KBM-7 (cell line): ENCODE results near the gene PHGDH.
A peak's percentile ranks its signal among the peaks of the same experiment; 100 is the strongest.

Source experiments
- DNase-seq: peaks from one replicate; pipeline ENCODE4 v3.0.0-alpha.2; 2015
- in situ Hi-C: fragments of 300-500 bp; cut with MboI; formaldehyde crosslinking; loops from 2 replicates; pipeline ENCODE4 v1.14.3; 2020; ENCODE audit warnings: low sequenced_read_pairs, low pct_unique_long_range_greater_than_20kb, mixed read lengths

PHGDH gene

DNA sequence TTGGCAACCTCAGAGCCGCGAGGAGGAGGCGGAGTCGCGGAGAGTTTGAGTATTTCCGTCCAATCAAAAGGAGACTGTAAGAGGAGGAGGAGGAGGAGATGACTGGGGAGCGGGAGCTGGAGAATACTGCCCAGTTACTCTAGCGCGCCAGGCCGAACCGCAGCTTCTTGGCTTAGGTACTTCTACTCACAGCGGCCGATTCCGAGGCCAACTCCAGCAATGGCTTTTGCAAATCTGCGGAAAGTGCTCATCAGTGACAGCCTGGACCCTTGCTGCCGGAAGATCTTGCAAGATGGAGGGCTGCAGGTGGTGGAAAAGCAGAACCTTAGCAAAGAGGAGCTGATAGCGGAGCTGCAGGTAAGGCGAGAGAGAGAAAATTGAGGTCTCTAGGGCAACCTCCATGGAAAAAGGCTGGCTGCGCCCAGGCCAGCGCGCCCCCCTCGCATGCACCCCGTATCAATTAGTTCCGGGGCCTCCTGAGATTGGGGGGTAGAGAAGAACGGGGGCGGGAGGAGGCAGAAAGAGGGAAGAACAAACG, at the start of gene PHGDH:
TSS of gene PHGDH (plus strand) at position 131 of the 538 bp plus-strand sequence. CDS start at position 220, 89 bp downstream.
- in situ Hi-C loops = no loop called here
- DNase-seq = peak; percentile 92

DNA sequence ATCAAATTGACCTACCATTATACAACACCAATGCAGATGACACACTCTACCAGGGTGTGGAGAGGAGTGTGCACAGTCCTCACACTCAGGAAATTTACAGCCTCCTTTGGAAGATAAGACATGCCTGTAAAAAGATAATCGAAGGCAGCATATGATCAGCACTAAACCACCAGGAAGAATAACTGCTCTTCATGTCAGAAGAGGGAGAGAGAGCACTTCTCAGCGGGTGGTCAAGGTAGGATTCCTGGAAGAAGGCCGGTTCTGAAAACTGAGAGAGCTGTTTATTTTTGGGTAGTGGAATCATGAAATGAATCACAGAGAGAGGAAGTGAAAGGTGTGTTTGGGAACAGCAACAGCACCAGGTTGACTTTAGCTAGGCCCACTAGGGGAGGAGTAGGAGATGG, 49.7 kb upstream of the PHGDH start:
- DNase-seq = no peak
- in situ Hi-C loops = no loop called here

DNA sequence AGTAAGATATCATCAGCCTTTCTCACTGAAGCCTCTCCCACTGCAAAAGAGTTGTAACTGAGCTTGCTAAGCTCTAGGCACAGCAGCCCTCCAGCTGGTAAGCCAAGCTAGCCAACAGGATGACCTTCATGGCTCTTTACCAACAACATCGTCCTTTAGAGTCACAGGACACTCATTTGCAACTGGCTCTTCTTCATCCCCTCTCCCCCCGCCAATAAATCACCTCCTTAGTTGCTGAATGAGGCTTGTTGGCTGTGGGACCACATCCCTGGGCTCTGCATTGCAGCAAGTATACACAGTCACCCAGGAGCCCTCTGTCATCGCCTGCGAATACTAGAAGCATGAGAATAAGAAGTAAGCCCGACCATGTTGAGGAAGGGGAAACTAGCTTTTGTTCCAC, 47.7 kb upstream of the PHGDH start:
- DNase-seq = no peak
- in situ Hi-C loops = no loop called here

DNA sequence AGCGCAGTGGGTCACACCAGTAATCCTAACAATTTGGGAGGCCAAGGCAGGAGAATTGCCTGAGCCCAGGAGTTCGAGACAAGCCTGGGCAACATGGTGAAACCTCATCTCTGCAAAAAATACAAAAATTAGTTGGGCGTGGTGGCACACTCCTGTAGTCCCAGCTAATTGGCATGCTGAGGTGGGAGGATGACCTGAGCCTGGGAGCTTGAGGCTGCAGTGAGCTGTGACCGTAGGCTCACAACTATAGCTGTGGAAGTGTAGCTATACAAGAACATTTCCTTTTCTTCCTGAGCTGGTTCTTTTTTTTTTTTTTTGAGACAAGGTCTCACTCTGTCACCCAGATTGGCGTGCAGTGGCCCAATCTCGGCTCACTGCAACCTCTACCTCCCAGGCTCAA, 44.6 kb upstream of the PHGDH start:
- in situ Hi-C loops = no loop called here
- DNase-seq = no peak

DNA sequence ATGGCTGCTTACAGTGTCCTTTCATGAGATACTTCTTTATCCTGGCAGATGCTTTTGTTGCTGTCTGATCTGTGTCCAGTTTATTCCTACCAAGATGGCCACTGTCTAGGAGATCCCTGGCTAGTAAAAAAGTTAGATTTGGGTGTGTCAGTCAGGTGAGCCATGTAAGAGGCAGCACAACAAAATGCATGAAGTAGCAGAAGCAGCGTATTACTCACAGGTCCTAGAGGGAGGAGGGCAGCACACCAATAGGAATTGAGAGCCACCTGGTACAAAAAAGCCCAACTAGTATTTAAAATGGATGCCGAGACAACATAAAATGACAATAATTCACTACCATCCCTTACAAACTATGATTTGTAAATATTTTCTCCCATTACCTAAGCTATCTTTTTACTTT, 40.8 kb upstream of the PHGDH start:
- no peak for DNase-seq
- in situ Hi-C loops = no loop called here

DNA sequence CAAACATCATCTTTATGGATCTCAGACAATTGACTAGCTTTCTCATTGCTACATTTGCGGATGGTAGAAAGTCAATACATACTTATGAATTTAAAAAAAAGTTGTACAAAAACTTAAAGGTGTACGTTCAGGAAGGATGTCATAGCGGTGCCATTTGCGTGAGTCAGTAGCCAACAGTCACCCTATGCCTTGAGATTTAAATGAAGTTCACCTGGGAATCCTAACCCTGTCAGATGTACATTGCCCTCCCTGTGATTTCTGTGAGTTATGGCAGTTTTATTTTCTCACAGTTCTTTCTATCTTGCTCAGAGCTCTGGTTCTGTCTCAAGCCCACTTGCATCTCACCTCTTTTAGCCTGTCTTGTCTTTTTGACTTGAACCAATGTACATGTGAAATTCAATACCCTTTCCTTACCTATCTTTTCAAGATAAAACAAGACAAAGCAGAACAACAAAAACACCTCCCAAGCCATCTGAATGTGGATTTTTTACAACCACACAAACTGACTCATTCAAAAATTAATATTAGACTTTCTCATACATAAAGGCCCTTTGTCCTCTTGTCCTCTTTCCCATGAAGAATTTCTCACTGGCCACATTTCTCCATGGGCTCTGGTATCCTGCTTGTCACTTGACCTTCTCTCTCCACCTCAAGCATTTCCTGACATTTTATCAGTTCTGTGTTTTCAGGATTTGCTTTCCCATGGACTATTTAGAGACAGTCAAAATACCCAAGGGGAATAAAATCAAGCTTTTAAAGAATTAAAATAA, 38.4 kb upstream of the PHGDH start:
- in situ Hi-C loops = no loop called here
- no peak for DNase-seq

DNA sequence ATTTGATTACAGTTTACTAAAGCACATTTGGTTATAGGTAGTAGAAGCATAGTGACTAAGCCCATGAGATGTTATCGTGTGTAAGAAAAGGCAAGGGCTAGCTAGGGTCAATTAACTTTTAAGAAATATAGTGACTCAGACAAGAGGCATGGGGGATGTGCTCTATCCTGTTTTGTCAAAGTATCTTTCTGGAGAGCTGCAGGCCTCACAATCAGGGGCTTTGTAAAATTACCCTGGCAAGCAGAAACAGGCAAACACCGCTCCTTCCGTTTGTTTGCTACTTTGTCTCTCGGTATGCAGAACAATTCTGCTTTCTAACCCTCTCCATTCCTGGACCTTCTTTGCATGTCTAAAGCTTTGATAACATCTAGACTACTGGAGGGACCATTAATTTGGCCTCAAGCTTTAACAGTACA, 37.6 kb upstream of the PHGDH start:
- no peak for DNase-seq
- in situ Hi-C loops = no loop called here

DNA sequence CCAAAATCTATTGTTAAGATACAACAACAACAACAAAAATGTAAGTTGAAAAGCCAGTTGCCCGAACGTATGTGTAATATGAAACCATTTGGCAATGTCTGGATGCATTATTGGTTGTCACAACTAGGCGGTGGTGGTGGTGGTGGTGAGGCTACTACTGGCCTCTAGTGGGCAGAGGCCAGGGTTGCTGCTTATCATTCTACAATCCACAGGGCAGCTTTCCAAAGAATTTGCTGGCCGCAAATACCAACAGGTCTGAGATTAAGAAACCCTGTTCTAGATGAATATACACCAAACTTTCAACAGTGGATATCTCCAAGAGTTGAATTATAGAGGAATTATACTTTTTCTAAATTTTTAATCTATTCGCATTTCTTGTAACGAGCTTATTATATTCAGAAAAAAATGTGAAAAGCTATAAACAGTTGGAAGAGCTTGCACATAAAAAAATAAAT, 36.9 kb upstream of the PHGDH start:
- in situ Hi-C loops = no loop called here
- no peak for DNase-seq

DNA sequence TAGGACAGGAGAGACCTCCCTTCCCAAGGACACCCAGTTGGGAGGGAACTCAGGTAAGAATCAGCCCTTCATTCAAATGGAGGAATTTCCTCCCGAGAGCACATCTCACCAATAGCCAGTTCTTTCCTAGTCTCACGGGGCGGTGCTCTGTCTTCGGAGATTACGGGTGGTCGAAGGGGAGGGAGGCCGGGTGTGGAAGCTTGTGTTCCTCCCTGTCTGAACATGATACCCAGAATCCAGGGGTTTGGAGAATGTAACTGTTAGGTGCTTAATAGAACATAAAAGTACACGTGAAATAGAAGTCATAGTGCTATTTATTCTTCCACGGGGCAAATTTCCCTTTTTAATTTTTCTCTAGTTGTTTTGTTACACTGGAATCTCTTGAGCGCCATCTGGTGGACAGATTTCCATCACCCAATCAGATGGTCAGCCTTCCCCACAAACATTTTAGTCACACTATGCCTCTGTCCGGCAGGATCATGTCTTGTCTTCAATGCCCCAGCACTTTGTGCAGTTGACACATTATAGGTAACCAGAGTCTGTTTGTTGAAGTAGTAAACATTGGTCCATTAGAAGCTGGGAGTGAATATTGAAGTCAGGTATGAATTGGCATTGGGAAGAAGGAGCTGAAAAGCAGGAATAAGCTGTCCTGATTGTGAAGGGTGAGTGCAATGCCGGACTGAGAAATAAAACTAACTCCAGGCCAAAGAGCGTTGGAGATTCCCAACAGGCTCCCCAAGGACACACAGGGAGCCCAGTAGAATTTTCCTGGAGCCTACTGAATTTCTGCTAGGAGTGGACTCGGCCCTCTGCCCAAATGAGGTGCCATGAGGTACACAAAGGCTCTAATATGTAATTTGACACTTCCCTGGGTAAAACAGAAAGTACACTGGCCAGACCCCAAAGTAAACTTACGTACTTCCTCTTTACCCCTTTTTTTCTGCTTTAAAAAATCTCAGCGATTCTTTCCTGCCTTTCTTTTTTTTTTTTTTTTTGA, 36.1 kb upstream of the PHGDH start:
- in situ Hi-C loops = no loop called here
- DNase-seq = peak; percentile 92

DNA sequence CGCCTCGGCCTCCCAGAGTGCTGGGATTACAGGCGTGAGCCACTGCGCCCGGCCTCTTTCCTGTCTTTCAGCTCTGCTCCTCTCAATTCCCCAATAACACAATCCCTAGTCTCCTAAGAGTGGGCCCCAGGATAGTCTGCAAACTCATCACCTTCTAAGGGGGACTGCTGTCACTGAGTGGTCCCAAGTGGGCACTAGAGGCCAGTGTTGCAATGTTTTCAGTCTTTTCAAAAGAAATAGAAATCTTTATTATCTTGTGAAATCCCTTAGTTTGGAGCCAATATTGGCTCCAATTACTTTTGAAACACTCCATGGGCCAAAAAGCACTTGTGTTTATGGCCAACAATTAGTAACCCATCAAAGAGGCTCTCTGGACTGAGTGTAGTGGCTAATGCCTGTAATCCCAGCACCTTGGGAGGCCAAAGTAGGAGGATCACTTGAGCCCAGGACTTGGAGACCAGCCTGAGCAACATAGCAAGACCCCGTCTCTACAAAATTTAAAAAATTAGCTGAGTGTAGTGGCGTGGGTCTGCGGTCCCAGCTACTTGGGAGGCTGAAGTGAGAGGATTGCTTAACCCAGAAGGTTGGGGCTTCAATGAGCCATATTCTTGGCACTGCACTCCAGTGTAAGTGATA, 35.0 kb upstream of the PHGDH start:
- DNase-seq = no peak
- in situ Hi-C loops = no loop called here

DNA sequence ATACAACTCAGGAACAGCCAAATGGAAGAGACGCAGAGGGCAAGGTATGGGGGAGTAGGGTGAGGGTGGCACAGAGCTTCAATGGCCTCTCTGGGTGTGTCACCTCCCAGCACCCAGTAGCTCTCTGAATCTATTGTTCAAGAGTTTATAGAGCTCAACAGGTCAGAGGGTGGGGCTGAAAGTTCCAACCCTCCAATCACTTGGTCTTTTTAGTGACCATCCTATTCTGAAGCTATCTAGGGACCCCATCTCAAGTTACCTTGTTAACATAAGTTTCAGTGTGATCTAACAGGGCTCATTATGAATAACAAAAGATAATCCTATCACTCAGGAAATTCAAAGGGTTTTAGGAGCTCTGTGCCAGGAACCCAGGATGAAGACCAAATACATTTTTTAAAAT, 32.5 kb upstream of the PHGDH start:
- in situ Hi-C loops = no loop called here
- DNase-seq = no peak

DNA sequence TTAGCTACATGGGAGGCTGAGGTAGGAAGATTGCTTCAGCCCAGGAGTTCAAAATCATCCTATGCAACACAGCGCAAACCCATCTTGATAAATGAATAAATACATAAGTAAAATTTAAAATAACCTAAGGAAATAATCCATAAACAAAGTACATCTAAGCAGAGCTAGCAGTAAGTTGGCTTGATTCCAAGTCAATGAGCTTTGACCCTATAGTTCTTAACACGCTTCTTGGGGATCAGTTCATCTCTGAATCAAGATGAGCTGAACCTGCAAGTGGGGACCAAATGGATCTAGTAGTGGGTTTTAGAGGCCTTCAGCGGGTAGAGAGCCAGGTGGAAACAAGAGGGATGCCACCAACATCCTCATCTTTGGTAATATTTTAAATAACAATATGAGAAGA, 31.5 kb upstream of the PHGDH start:
- DNase-seq = no peak
- in situ Hi-C loops = no loop called here

DNA sequence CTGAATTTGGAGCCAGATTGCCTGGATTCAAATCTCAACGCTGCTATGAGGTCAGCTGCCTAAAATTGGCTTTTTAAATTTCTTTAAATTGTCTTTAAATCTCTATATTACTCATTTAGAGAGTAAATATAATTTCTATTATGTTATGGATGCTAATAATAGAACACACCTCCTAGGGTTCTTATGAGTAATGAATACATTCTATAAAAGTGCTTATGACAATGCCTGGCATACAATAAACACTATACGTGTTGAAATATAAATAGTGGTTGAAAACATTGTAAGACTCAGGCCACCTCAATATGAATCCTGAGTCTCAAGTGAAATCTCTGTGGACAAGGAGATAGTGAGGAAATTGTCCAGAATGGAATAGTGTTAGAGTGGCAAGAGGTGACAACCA, 31.0 kb upstream of the PHGDH start:
- no peak for DNase-seq
- in situ Hi-C loops = no loop called here

DNA sequence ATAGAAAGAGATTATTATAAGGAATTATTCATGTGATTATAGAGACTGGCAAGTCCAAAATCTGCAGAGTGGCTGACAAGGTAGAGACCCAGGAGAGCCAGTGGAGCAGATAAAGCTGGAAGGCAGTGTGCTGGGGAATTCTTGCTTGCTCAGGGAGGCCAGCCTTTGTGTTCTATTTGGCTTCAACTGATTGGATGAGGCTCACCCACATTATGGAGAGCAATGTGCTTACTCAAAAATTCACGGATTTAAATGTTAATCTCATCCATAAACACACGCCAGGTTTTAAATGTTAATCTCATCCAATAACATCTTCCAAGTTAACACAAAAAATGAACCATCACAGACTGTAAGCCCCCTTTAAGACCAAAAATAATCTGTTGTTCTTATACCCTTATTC, 30.2 kb upstream of the PHGDH start:
- in situ Hi-C loops = no loop called here
- DNase-seq = no peak

DNA sequence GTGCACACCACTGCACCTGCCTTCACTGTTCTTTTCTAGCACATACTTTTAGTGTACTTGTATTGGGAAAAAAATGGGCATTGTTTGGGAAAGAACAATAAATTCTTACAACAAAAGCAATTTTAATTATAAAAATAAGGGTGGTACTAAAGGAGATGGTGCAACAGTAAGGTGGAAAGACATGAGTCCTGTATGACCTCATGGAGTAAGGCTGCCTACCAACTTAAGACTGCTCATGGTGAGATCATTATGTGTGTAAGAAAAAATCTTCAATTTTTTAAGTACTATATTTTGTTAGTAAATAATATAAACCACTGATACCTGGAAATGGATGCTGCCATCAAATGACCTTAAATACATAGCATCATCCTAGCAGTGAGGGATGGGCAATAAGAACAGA, 29.6 kb upstream of the PHGDH start:
- in situ Hi-C loops = no loop called here
- no peak for DNase-seq

DNA sequence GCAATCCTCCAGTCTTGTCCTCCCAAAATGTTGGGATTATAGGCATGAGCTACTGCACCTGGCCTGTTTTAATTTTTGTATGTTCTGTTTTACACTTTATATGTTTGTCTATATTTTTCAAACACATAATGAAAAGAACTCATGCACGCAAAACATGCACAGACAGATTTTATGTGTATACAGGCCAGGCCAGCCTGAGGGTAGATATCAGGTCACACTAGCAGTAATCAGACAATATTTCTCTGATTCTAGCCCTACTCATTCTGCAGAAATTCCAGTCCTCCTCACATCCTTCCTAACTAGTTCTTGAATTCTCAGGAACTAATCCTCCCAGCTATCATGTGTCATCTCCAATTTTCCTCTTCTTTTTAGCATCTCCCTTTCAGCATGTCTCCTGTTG, 27.8 kb upstream of the PHGDH start:
- in situ Hi-C loops = no loop called here
- DNase-seq = no peak

DNA sequence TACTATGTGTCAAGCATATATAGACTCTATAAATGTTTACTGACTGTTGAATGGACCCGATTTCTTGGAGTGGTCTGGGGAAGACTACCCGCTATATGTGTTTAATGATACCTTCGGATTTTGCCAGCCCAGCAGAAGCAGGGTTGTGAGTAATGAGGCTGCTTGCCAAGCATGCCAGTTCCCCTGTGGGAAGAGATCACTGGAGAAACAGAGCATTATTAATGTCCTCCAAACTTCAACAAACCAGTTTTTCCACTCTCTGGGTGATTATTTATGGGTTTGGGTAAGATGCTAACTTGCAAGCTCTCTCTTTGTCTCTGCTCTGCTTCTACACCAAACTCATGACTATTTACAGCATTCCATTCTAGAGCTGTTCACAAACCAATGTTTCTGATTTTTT, 25.1 kb upstream of the PHGDH start:
- in situ Hi-C loops = no loop called here
- DNase-seq = no peak

DNA sequence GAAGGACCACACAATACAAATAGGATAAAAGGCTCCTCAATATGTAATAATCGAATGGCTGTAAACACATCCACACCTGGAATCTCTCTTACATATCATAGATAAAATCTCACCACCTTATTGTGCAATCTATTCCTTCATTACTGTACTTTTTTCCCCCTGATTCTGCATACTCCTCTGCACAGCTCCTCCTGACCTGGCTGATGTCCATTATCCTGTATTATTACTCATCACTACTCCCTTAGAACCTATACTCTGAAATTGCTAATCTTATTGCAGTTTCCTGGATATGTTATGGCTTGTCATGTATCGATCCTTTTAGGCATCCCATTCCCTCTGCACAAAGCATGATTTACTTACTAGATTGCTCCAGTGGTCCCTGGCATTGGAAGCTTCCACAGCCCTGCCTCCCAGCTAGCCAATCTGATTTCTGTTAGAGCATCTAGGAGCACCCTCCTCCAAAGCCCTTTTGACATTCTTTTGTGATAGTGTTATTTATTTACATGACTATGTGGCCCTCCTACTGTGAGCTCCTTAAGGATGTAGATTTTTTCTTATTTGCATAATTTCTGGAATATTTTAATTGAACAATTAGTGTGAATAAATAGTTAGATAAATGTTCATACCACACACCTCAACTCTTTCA, 24.2 kb upstream of the PHGDH start:
- DNase-seq = no peak
- in situ Hi-C loops = no loop called here

DNA sequence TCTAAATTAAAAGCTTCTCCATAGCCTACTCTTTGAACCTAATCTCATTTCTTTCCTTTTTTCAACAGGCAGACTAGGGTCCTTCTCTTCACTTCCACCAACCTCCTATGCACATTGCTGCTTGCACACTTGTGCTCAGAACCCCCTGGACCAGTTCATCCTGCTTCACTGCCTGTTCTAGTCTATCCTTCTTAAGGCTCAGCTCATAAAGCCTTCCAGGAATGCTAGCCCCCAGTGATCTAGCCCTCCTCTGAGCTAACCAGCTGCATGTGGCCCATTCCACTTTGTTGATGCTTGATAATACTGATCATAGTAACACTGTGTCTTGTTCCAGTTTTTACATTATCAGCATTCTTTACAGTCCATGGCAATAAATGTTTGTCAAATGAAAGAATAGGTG, 22.9 kb upstream of the PHGDH start:
- DNase-seq = no peak
- in situ Hi-C loops = no loop called here
